22Rv1 (cell line): ENCODE data around the gene SIGLEC10.

Source experiments
- ZFX ChIP-seq: fragments of 450-650 bp; IDR thresholded peaks from 2 replicates; pipeline ENCODE4 v1.6.1; 2017; ENCODE audit warnings: antibody characterized with exemption, borderline replicate concordance
- TF ChIP-seq, protein P1 (sequence below): fragments of 450-650 bp; IDR thresholded peaks from 2 replicates; pipeline ENCODE4 v1.5.1; 2017; ENCODE audit warnings: mild to moderate bottlenecking

- TF ChIP-seq, protein P1, sequence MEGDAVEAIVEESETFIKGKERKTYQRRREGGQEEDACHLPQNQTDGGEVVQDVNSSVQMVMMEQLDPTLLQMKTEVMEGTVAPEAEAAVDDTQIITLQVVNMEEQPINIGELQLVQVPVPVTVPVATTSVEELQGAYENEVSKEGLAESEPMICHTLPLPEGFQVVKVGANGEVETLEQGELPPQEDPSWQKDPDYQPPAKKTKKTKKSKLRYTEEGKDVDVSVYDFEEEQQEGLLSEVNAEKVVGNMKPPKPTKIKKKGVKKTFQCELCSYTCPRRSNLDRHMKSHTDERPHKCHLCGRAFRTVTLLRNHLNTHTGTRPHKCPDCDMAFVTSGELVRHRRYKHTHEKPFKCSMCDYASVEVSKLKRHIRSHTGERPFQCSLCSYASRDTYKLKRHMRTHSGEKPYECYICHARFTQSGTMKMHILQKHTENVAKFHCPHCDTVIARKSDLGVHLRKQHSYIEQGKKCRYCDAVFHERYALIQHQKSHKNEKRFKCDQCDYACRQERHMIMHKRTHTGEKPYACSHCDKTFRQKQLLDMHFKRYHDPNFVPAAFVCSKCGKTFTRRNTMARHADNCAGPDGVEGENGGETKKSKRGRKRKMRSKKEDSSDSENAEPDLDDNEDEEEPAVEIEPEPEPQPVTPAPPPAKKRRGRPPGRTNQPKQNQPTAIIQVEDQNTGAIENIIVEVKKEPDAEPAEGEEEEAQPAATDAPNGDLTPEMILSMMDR, result peak; percentile 38
- no peak for TF ChIP-seq ZFX
Measured at GRCh38 chr19:51407511-51408131, 9.8 kb downstream of the SIGLEC10 start.
